A673 (cell line): ENCODE measurements around the gene SMOC2. TPM values are rescaled to one million over a fixed set of nuclear protein-coding genes. Genes with fewer than 3 reads are reported as not detected.

Experiments
- BruUV-seq: library from RNA; stranded (reverse); fragments of 400-500 nt; replicated peaks from 2 replicates; lab custom pipeline; 2021; lab: Mats Ljungman, UMichigan
- CTCF ChIA-PET: fragments of 300-600 bp; sonication (Branson Sonifier 250); formaldehyde crosslinking; loops from one replicate; lab custom pipeline; 2022; ENCODE audit warnings: antibody characterized with exemption; lab: Charles Lee
- POLR2A ChIA-PET: fragments of 300-600 bp; sonication (Branson Sonifier 250); formaldehyde crosslinking; loops from one replicate; lab custom pipeline; 2022; ENCODE audit warnings: antibody characterized with exemption; ENCODE audit not compliant: low non-redundant PET; lab: Charles Lee
- DNase-seq: peaks from one replicate; pipeline ENCODE4 v3.0.0-alpha.2; 2015; ENCODE audit warnings: low spot score
- H3K27ac ChIP-seq: fragments of 200-600 bp; sonication (generic); 2 replicates; pipeline ENCODE4 v1.5.1; 2016; ENCODE audit warnings: mixed run types, low read depth, mild to moderate bottlenecking, mixed read lengths, antibody characterized with exemption, low read length; ENCODE audit not compliant: poor library complexity, severe bottlenecking
- H3K27me3 ChIP-seq: fragments of 200-600 bp; sonication (generic); replicated peaks from 2 replicates; pipeline ENCODE4 v1.6.1; 2017; ENCODE audit warnings: mixed run types, low read depth, mild to moderate bottlenecking, mixed read lengths, antibody characterized with exemption, low read length; ENCODE audit not compliant: insufficient read depth, poor library complexity
- H3K36me3 ChIP-seq: fragments of 200-600 bp; sonication (generic); 2 replicates; pipeline ENCODE4 v1.6.1; 2016; ENCODE audit warnings: mixed run types, mild to moderate bottlenecking, mixed read lengths, antibody characterized with exemption, low read length; ENCODE audit not compliant: insufficient read depth, poor library complexity, severe bottlenecking
- H3K4me1 ChIP-seq: fragments of 200-600 bp; sonication (generic); 2 replicates; pipeline ENCODE4 v1.6.1; 2017; ENCODE audit warnings: mixed run types, mild to moderate bottlenecking, mixed read lengths, antibody characterized with exemption, low read length; ENCODE audit not compliant: insufficient read depth, poor library complexity, severe bottlenecking
- H3K4me3 ChIP-seq: fragments of 200-600 bp; sonication (generic); 2 replicates; pipeline ENCODE4 v1.5.1; 2016; ENCODE audit warnings: low read depth, mixed run types, mild to moderate bottlenecking, mixed read lengths, low read length; ENCODE audit not compliant: poor library complexity, severe bottlenecking
- H3K9me3 ChIP-seq: fragments of 200-600 bp; sonication (generic); 2 replicates; pipeline ENCODE4 v1.6.1; 2016; ENCODE audit warnings: mixed run types, low read depth, mild to moderate bottlenecking, mixed read lengths, antibody characterized with exemption, low read length; ENCODE audit not compliant: poor library complexity, severe bottlenecking
- EZH2 ChIP-seq: fragments of 200-600 bp; sonication (generic); IDR thresholded peaks from 2 replicates; pipeline ENCODE4 v1.6.1; 2017; ENCODE audit warnings: borderline replicate concordance, low read depth, mild to moderate bottlenecking, mixed read lengths, antibody characterized with exemption, low read length; ENCODE audit not compliant: poor library complexity, severe bottlenecking
- intact Hi-C: fragments of 100-400 bp; cut with micrococcal nuclease; formaldehyde crosslinking; loops from one replicate; pipeline ENCODE4 v1.10.0; 2022; ENCODE audit not compliant: unreplicated experiment
- total RNA-seq: library from RNA; stranded (reverse); gene quantifications from 2 replicates; pipeline ENCODE4 v1.2.3, GENCODE V29; 2021
- TF ChIP-seq, protein P1 (sequence below): fragments of 300-800, 200-600 bp; sonication (generic); conservative IDR thresholded peaks from 2 replicates; pipeline ENCODE4 v1.5.1; 2017; ENCODE audit warnings: low read depth, mild to moderate bottlenecking, antibody characterized with exemption, low read length, moderate library complexity, mixed read lengths

Gene SMOC2
- total RNA-seq, 1 experiment from 2014 or later = 1.8 TPM

DNA sequence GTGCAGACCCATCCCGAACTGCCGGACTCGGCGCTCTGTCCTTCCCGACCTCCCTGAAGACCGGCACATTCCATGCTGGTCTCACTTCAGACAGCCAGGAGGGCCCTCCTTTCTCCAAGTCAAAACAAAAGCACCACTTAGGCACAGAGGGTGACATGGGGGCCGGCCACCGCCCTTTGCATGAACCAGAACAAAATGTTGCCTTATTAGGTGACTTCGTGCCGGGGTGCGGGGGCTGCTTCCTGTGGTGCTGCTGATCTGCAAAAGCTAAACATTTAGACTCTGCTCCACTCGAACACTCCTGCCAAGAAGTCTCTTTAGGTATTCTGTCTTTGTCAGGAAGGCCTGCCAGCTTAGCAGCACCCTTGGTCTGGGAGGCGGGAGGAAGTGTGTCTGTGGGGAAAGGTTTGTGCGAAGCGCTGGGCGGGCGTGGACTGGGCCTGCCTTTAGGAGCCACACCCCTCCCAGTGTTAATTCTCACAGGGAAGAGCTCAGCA, 133.8 kb downstream of the SMOC2 start:
- ChIA-PET CTCF (no interaction called here), POLR2A (no interaction called here)
- Histone ChIP-seq H3K27me3 (peaks cover 4% of the 10 kb centered on the region), H3K9me3 (no peaks in the 10 kb centered on the region), H3K27ac (no peak overlapping the region), H3K36me3 (no peaks in the 10 kb centered on the region), H3K4me3 (no peak overlapping the region), H3K4me1 (no peaks in the 10 kb centered on the region)
- TF ChIP-seq EZH2 = no peak
- TF ChIP-seq, protein P1, sequence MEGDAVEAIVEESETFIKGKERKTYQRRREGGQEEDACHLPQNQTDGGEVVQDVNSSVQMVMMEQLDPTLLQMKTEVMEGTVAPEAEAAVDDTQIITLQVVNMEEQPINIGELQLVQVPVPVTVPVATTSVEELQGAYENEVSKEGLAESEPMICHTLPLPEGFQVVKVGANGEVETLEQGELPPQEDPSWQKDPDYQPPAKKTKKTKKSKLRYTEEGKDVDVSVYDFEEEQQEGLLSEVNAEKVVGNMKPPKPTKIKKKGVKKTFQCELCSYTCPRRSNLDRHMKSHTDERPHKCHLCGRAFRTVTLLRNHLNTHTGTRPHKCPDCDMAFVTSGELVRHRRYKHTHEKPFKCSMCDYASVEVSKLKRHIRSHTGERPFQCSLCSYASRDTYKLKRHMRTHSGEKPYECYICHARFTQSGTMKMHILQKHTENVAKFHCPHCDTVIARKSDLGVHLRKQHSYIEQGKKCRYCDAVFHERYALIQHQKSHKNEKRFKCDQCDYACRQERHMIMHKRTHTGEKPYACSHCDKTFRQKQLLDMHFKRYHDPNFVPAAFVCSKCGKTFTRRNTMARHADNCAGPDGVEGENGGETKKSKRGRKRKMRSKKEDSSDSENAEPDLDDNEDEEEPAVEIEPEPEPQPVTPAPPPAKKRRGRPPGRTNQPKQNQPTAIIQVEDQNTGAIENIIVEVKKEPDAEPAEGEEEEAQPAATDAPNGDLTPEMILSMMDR = no peak
- intact Hi-C loops = no loop called here
- DNase-seq = peak; percentile 59
- no TSS peak for BruUV-seq

DNA sequence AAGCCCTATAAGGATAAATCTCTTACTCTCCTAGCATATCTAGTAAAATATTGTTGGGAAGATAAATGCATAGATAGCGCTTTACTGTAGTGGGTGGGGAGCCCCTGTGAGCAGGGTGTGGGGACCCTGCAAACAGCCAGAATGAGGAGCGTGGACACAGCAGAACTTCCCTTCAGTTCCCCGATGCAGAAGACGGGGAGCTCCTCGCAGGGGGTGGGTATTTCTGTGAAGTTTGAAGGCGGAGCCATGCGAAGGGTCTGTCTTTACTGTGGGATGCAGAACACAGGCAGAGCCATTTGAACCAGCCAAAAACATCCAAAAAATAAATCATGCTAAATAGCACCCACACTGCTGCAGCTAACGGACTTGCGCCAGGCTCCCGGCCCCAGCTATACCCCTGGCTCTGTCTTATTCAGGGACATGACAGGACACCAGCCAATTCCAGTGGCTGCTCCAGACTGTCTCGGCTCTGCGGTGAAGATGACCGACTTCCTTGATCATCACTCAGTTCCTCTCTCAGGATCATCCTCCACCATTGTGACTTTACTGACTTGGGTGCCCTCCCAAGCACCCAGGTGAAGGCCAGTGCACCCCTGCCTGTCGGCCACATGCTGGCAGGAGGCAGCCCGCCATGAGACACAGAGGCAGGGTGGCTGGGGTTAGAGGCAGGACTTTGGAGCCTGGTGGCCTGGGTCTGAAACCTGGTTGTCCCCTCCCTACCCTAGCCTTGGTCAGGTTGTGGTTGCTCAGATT, 134.5 kb downstream of the SMOC2 start:
- no TSS peak for BruUV-seq
- Histone ChIP-seq H3K4me3 (no peak overlapping the region), H3K9me3 (no peaks in the 10 kb centered on the region), H3K4me1 (no peaks in the 10 kb centered on the region), H3K27ac (no peak overlapping the region), H3K36me3 (no peaks in the 10 kb centered on the region), H3K27me3 (peaks cover 2% of the 10 kb centered on the region)
- DNase-seq = no peak
- TF ChIP-seq, protein P1 = no peak
- TF ChIP-seq EZH2 = no peak
- CTCF ChIA-PET = no interaction called here
- POLR2A ChIA-PET = no interaction called here
- intact Hi-C loops = no loop called here

DNA sequence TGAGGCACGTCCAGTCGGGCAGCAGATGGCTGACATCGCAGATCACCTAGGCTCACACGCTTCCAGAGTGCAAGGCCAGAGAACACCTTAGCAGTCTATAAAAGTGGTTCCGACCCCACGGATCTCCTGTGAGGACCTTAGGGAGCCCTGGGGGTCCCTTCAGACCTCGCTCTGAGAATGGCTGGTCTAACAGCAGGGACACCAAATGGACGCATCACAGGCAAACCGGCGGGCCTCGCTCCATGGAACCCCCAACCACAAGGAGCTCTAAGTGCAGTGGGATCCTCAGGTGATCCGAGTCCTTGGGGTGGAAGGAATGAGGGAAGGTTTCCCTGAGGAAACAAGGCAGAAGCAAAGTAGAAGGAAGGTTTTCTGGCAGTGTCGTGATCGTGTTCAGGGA, 135.4 kb downstream of the SMOC2 start:
- no TSS peak for BruUV-seq
- no peaks in the 10 kb centered on the region for H3K27me3 ChIP-seq
- no peaks in the 10 kb centered on the region for H3K4me1 ChIP-seq
- H3K36me3 ChIP-seq = no peaks in the 10 kb centered on the region
- H3K9me3 ChIP-seq = no peaks in the 10 kb centered on the region
- no peak overlapping the region for H3K27ac ChIP-seq
- intact Hi-C loops = no loop called here
- POLR2A ChIA-PET = no interaction called here
- CTCF ChIA-PET = no interaction called here
- DNase-seq = no peak
- TF ChIP-seq EZH2 = no peak
- TF ChIP-seq, protein P1 = no peak
- H3K4me3 ChIP-seq = no peak overlapping the region
